GM10266 (cell line): ENCODE data around the gene DHX29.
"Not testable (repeated sequence)": the region's sequence is repeated elsewhere in the genome, so short reads cannot be mapped to it uniquely, and the experiment has no call there.

Source experiments
- DNase-seq: peaks from one replicate; pipeline ENCODE4 v3.0.0; 2012; ENCODE audit errors: extremely low spot score
- CTCF ChIP-seq: IDR thresholded peaks from 2 replicates; pipeline ENCODE4 v1.5.1; 2012; ENCODE audit warnings: mild to moderate bottlenecking, low read depth; ENCODE audit not compliant: control insufficient read depth, insufficient read depth; ENCODE audit errors: missing control alignments

Gene DHX29

GRCh38 chr5:55325621-55326020 lies 18.1 kb upstream of the DHX29 start:
- DNase-seq: no peak
- TF ChIP-seq CTCF: no peak

- peak; percentile 57 for TF ChIP-seq CTCF
- peak; percentile 37 for DNase-seq
Observed at GRCh38 chr5:55324815-55325418, 17.4 kb upstream of the DHX29 start.

- TF ChIP-seq CTCF: no peak
Observed at GRCh38 chr5:55324006-55324405, 16.5 kb upstream of the DHX29 start.

GRCh38 chr5:55320571-55320970 lies 13.1 kb upstream of the DHX29 start:
- TF ChIP-seq CTCF: no peak
- DNase-seq: no peak

More at GRCh38 chr5:55324006-55324405, 16.5 kb upstream of the DHX29 start:
- DNase-seq: no peak

- no peak for DNase-seq
- no peak for TF ChIP-seq CTCF
Observed at GRCh38 chr5:55319491-55319890, 12.0 kb upstream of the DHX29 start.

GRCh38 chr5:55318237-55318636 lies 10.7 kb upstream of the DHX29 start:
- DNase-seq: not testable (repeated sequence)

- no peak for DNase-seq
Observed at GRCh38 chr5:55316837-55317236, 9.3 kb upstream of the DHX29 start.

More at GRCh38 chr5:55316837-55317236, 9.3 kb upstream of the DHX29 start:
- TF ChIP-seq CTCF: no peak
